Stomach (tissue), 4 donors: Measurements from ENCODE around the gene STRA8.

Source experiments
- EP300 ChIP-seq: sonication (generic); formaldehyde crosslinking; IDR thresholded peaks from one replicate; pipeline ENCODE4 v1.6.1; 2017; ENCODE audit warnings: antibody characterized with exemption
- POLR2A ChIP-seq, 4 donors: fragments of 450-650 bp; IDR thresholded peaks; one replicate each; pipeline ENCODE4 v1.6.1; 2016; ENCODE audit warnings: antibody characterized with exemption in 4 of 4, control low read depth in 2 of 4, mild to moderate bottlenecking in 1 of 4, moderate library complexity in 1 of 4
- POLR2AphosphoS5 ChIP-seq, 3 donors: sonication (generic); formaldehyde crosslinking; IDR thresholded peaks; one replicate each; pipeline ENCODE4 v1.6.1; 2016; ENCODE audit warnings: antibody characterized with exemption in 3 of 3
- TF ChIP-seq, protein P1 (sequence below), 7 experiments: fragments of 450-650 bp in 4 of 7; fragments of 200-600 bp in 3 of 7; sonication (generic) in 3 of 7; IDR thresholded peaks; one replicate each; pipeline ENCODE4 v1.5.1; 2016 to 2019; ENCODE audit warnings: antibody characterized with exemption in 7 of 7, control low read depth in 2 of 7, mild to moderate bottlenecking in 1 of 7

DNA sequence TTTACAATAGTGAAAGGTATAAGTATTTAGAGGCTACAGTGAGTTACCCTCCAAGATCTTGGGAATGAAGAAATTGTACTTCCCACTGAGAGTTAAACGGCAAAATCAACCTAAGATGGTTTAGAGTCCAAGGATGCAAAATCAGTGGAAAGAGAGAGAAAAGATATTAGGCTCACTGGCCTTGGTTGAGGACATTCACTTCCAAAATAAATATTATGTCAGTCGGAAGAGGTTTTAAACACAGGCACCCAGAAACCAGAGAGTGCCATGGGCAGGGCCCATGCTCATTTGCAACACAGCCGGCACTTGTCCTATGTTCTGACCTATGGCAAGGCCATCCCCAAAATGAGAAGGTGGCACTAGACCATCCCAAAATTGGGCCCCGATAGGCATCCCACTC is 18.5 kb upstream of the STRA8 start:
- no peak for TF ChIP-seq POLR2A (IDR thresholded peaks at IDR 0.05)
- TF ChIP-seq, protein P1, sequence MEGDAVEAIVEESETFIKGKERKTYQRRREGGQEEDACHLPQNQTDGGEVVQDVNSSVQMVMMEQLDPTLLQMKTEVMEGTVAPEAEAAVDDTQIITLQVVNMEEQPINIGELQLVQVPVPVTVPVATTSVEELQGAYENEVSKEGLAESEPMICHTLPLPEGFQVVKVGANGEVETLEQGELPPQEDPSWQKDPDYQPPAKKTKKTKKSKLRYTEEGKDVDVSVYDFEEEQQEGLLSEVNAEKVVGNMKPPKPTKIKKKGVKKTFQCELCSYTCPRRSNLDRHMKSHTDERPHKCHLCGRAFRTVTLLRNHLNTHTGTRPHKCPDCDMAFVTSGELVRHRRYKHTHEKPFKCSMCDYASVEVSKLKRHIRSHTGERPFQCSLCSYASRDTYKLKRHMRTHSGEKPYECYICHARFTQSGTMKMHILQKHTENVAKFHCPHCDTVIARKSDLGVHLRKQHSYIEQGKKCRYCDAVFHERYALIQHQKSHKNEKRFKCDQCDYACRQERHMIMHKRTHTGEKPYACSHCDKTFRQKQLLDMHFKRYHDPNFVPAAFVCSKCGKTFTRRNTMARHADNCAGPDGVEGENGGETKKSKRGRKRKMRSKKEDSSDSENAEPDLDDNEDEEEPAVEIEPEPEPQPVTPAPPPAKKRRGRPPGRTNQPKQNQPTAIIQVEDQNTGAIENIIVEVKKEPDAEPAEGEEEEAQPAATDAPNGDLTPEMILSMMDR (IDR thresholded peaks at IDR 0.05): no peak
- TF ChIP-seq POLR2AphosphoS5 (IDR thresholded peaks at IDR 0.05): no peak
- TF ChIP-seq EP300: no peak
